Measurements from ENCODE around the gene RAX. TPM values are rescaled to one million over a fixed set of nuclear protein-coding genes. Genes with fewer than 3 reads are reported as not detected.

The RAX gene
- total and polyA plus RNA-seq, 2 of the 8 experiments (the other 6 are each of a cell fraction or from before 2014, with no cell fraction given), result 0.12 to 0.52 TPM

- no peaks in the 10 kb centered on the region for H3K79me2 ChIP-seq (ENCODE audit: control insufficient read depth in 1 of 2, insufficient read depth in 2 of 2, low read length in 2 of 2)
- H3K79me1 ChIP-seq (ENCODE audit: low read depth, low read length), result no peaks in the 10 kb centered on the region
- no peak overlapping the region for H4K8ac ChIP-seq (ENCODE audit: extremely low read depth, insufficient read depth, low read length)
- FAIRE-seq, result no peak
- H3K4ac ChIP-seq (replicated peaks; ENCODE audit: insufficient read length, low read depth, low read length), result no peak overlapping the region
- no peak overlapping the region for H3K23ac ChIP-seq (ENCODE audit: insufficient read length)
- WGBS, 2 experiments (ENCODE audit: extremely low coverage in 1 of 2, insufficient coverage in 1 of 2, insufficient read length in 1 of 2, insufficient replicate concordance in 2 of 2, low coverage in 1 of 2, low lambda C conversion rate in 2 of 2, missing lambda C conversion rate in 1 of 2), result 84% methylated on average over 6 of the region's 6 CpGs; no CpG with 5 or more reads in 1 of the 2 experiments
- DNase-seq (ENCODE audit: low read depth in 1 of 2, low spot score in 2 of 2), result no peak
- H4K20me1 ChIP-seq (replicated peaks in 1 of 2; ENCODE audit: control insufficient read depth in 1 of 2, insufficient read depth in 2 of 2, low read length in 2 of 2), result no peaks in the 10 kb centered on the region
- H3K4me3 ChIP-seq (ENCODE audit: extremely low read depth in 1 of 4, insufficient read depth in 2 of 4, low read depth in 3 of 4, low read length in 4 of 4), result no peak overlapping the region
- H2AK5ac ChIP-seq (ENCODE audit: low read depth, low read length), result no peak overlapping the region
- ChIA-PET POLR2A (ENCODE audit: partially characterized antibody) (interaction anchor here (1.3 kb wide), 1 partner anchor 10 kb away, joined by 7 read pairs; no protein-coding TSS in a partner anchor), CTCF (ENCODE audit: partially characterized antibody) (interaction anchor here (0.9 to 2.1 kb wide), 9 partner anchors 9 to 411 kb away, joined by 3 to 10 read pairs (median 4); partner anchors contain the start of genes CCBE1 and RAX)
- no peak overlapping the region for H3K27ac ChIP-seq (ENCODE audit: low read depth, low read length)
- no peak overlapping the region for H3K4me2 ChIP-seq (ENCODE audit: insufficient read depth in 1 of 2, low read depth in 2 of 2, low read length in 2 of 2)
- no peak overlapping the region for H2AFZ ChIP-seq (ENCODE audit: low read length)
- no peak overlapping the region for H3K14ac ChIP-seq (ENCODE audit: insufficient read length)
- no peak overlapping the region for H2BK120ac ChIP-seq (replicated peaks; ENCODE audit: low read depth, low read length)
- H3K36me3 ChIP-seq (ENCODE audit: control insufficient read depth in 2 of 4, insufficient read depth in 4 of 4, low read length in 3 of 4), result no peaks in the 10 kb centered on the region
- H3K9ac ChIP-seq (replicated peaks in 1 of 4; ENCODE audit: extremely low read depth in 1 of 4, low read depth in 3 of 4, low read length in 3 of 4), result no peak overlapping the region
- H2BK15ac ChIP-seq (ENCODE audit: low read length), result no peak overlapping the region
- H2BK5ac ChIP-seq (ENCODE audit: low read depth, low read length), result no peak overlapping the region
- no peaks in the 10 kb centered on the region for H3K9me3 ChIP-seq (ENCODE audit: insufficient read depth in 2 of 2, low read depth in 1 of 2, low read length in 1 of 2)
- no peak overlapping the region for H4K91ac ChIP-seq (replicated peaks; ENCODE audit: insufficient read length, low read length)
- no peak overlapping the region for H4K5ac ChIP-seq (ENCODE audit: insufficient read length, low read depth, low read length)
- H3K56ac ChIP-seq (replicated peaks; ENCODE audit: insufficient read length, low read depth, low read length), result no peak overlapping the region
- H3K4me1 ChIP-seq (replicated peaks in 1 of 4; ENCODE audit: control insufficient read depth in 3 of 4, insufficient read depth in 4 of 4, low read length in 3 of 4), result no peaks in the 10 kb centered on the region
- no peak overlapping the region for H2BK12ac ChIP-seq (ENCODE audit: low read depth, low read length)
- H2BK20ac ChIP-seq (ENCODE audit: low read length), result no peak overlapping the region
- peaks cover 0 to 4% (median 2%) of the 10 kb centered on the region in 4 experiments; a peak in 2 of 7 replicates for H3K27me3 ChIP-seq (replicated peaks in 1 of 4; ENCODE audit: control insufficient read depth in 3 of 4, extremely low read depth in 1 of 4, insufficient read depth in 3 of 4, low read length in 3 of 4)
- no peaks in the 10 kb centered on the region; the same call in 1 of the 2 replicates for H3K23me2 ChIP-seq (ENCODE audit: low read depth, low read length)
- H3K18ac ChIP-seq (ENCODE audit: extremely low read depth, low read length), result no peak overlapping the region
- TF ChIP-seq CEBPB (IDR thresholded peaks at IDR 0.05; ENCODE audit: low read depth, low read length) (no peak), CHD1 (IDR thresholded peaks at IDR 0.05; ENCODE audit: low read depth, low read length) (no peak), JUN (IDR thresholded peaks at IDR 0.05; ENCODE audit: low read depth, low read length) (no peak), POU5F1 (IDR thresholded peaks at IDR 0.05; ENCODE audit: low read depth, low read length) (no peak), HDAC2 (IDR thresholded peaks at IDR 0.05; ENCODE audit: borderline replicate concordance in 1 of 2, low read depth in 2 of 2, low read length in 2 of 2) (no peak), SP1 (IDR thresholded peaks at IDR 0.05; ENCODE audit: low read depth, low read length) (no peak), KDM5A (IDR thresholded peaks at IDR 0.05; ENCODE audit: low read length) (no peak), RXRA (IDR thresholded peaks at IDR 0.05; ENCODE audit: insufficient read depth, low read depth, low read length) (no peak), BACH1 (IDR thresholded peaks at IDR 0.05; ENCODE audit: low read length) (no peak), CREB1 (IDR thresholded peaks at IDR 0.05) (no peak), JUND (IDR thresholded peaks at IDR 0.05; ENCODE audit: low read length) (no peak), MAFK (IDR thresholded peaks at IDR 0.05; ENCODE audit: low read depth, low read length) (no peak), RFX5 (IDR thresholded peaks at IDR 0.05; ENCODE audit: borderline replicate concordance, low read depth, low read length) (no peak), GTF2F1 (IDR thresholded peaks at IDR 0.05; ENCODE audit: borderline replicate concordance, low read depth, low read length) (no peak), SIRT6 (IDR thresholded peaks at IDR 0.05; ENCODE audit: low read length) (no peak)
Measured at GRCh38 chr18:59286341-59286740, 13.1 kb upstream of the RAX start.
